Loucy (cell line): ENCODE results near the gene IRX3.

Experiments used
- H2AFZ ChIP-seq: fragments of 200-600 bp; sonication (generic); 2 replicates; pipeline ENCODE4 v1.6.0; 2016; ENCODE audit warnings: antibody characterized with exemption, mild to moderate bottlenecking, low read length, moderate library complexity
- H3F3A ChIP-seq: fragments of 200-600 bp; 2 replicates; pipeline ENCODE4 v1.6.0; 2016; ENCODE audit warnings: antibody characterized with exemption, low read depth, mild to moderate bottlenecking
- H3K27me3 ChIP-seq: fragments of 200-600 bp; sonication (generic); 2 replicates; pipeline ENCODE4 v1.6.1; 2014; ENCODE audit warnings: low read length, mild to moderate bottlenecking; ENCODE audit not compliant: insufficient read depth, poor library complexity, severe bottlenecking
- H3K36me3 ChIP-seq: fragments of 200-600 bp; sonication (generic); 2 replicates; pipeline ENCODE4 v1.6.1; 2016; ENCODE audit warnings: low read length; ENCODE audit not compliant: insufficient read depth
- H3K4me1 ChIP-seq: fragments of 200-600 bp; sonication (generic); 2 replicates; pipeline ENCODE4 v1.5.1; 2014; ENCODE audit warnings: low read length, mild to moderate bottlenecking; ENCODE audit not compliant: insufficient read depth, poor library complexity, severe bottlenecking
- H3K4me2 ChIP-seq: fragments of 200-600 bp; sonication (generic); 2 replicates; pipeline ENCODE4 v1.6.0; 2014; ENCODE audit warnings: antibody characterized with exemption, low read length, low read depth, mild to moderate bottlenecking; ENCODE audit not compliant: poor library complexity, severe bottlenecking
- H3K4me3 ChIP-seq: fragments of 200-600 bp; sonication (generic); 2 replicates; pipeline ENCODE4 v1.5.1; 2014; ENCODE audit warnings: low read length, mild to moderate bottlenecking, mixed read lengths; ENCODE audit not compliant: poor library complexity, severe bottlenecking
- H3K79me2 ChIP-seq: fragments of 200-600 bp; sonication (generic); 2 replicates; pipeline ENCODE4 v1.6.1; 2014; ENCODE audit warnings: low read length; ENCODE audit not compliant: insufficient read depth
- H3K9ac ChIP-seq: fragments of 200-600 bp; sonication (generic); 2 replicates; pipeline ENCODE4 v1.6.0; 2014; ENCODE audit warnings: mild to moderate bottlenecking, low read depth, low read length, moderate library complexity; ENCODE audit not compliant: poor library complexity, severe bottlenecking
- H3K9me2 ChIP-seq: fragments of 200-600 bp; sonication (generic); replicated peaks from 2 replicates; pipeline ENCODE4 v1.6.1; 2016; ENCODE audit warnings: low read depth, low read length, mixed read lengths
- H3K9me3 ChIP-seq: fragments of 200-600 bp; sonication (generic); 2 replicates; pipeline ENCODE4 v1.6.1; 2014; ENCODE audit warnings: mild to moderate bottlenecking, antibody characterized with exemption, low read length, low read depth; ENCODE audit not compliant: insufficient read depth
- H4K20me1 ChIP-seq: fragments of 200-600 bp; sonication (generic); 2 replicates; pipeline ENCODE4 v1.6.0; 2014; ENCODE audit warnings: antibody characterized with exemption, low read length, mild to moderate bottlenecking; ENCODE audit not compliant: insufficient read depth, poor library complexity, severe bottlenecking
- CTCF ChIP-seq: fragments of 200-600 bp; sonication (generic); conservative IDR thresholded peaks from 2 replicates; pipeline ENCODE4 v1.5.1; 2014; ENCODE audit warnings: mild to moderate bottlenecking, antibody characterized with exemption, low read length
- EZH2phosphoT487 ChIP-seq: fragments of 200-600 bp; IDR thresholded peaks from 2 replicates; pipeline ENCODE4 v1.6.1; 2018; ENCODE audit warnings: antibody characterized with exemption, mild to moderate bottlenecking, moderate library complexity, borderline replicate concordance

The IRX3 gene

GRCh38 chr16:54318941-54319340 lies 32.4 kb upstream of the IRX3 start:
- Histone ChIP-seq H3K79me2 (no peaks in the 10 kb centered on the region), H2AFZ (peak overlapping the region; percentile 75; the same call in 1 of the 2 replicates), H4K20me1 (no peaks in the 10 kb centered on the region), H3K36me3 (no peaks in the 10 kb centered on the region), H3K4me1 (peaks cover 10% of the 10 kb centered on the region), H3F3A (no peaks in the 10 kb centered on the region), H3K9me2 (no peaks in the 10 kb centered on the region), H3K9me3 (no peaks in the 10 kb centered on the region), H3K27me3 (no peaks in the 10 kb centered on the region), H3K4me2 (no peak overlapping the region), H3K4me3 (no peak overlapping the region), H3K9ac (no peak overlapping the region)
- TF ChIP-seq EZH2phosphoT487 (no peak), CTCF (no peak)

- Histone ChIP-seq H3F3A (no peaks in the 10 kb centered on the region), H3K9ac (no peak overlapping the region), H3K4me2 (no peak overlapping the region), H3K9me2 (no peaks in the 10 kb centered on the region), H3K36me3 (no peaks in the 10 kb centered on the region), H3K79me2 (no peaks in the 10 kb centered on the region), H3K27me3 (no peaks in the 10 kb centered on the region), H3K4me1 (peaks cover 10% of the 10 kb centered on the region), H3K4me3 (no peak overlapping the region), H4K20me1 (no peaks in the 10 kb centered on the region), H3K9me3 (no peaks in the 10 kb centered on the region), H2AFZ (no peak overlapping the region)
- TF ChIP-seq EZH2phosphoT487, result no peak
- no peak for TF ChIP-seq CTCF
Observed at GRCh38 chr16:54317101-54317611, 30.6 kb upstream of the IRX3 start.

- H3K79me2 ChIP-seq, result no peaks in the 10 kb centered on the region
- no peaks in the 10 kb centered on the region for H4K20me1 ChIP-seq
- no peak for TF ChIP-seq CTCF
- no peak for TF ChIP-seq EZH2phosphoT487
- H3K9ac ChIP-seq, result no peak overlapping the region
- no peak overlapping the region for H3K4me2 ChIP-seq
- H3K9me3 ChIP-seq, result no peaks in the 10 kb centered on the region
- H3F3A ChIP-seq, result no peaks in the 10 kb centered on the region
- no peaks in the 10 kb centered on the region for H3K36me3 ChIP-seq
- H3K4me3 ChIP-seq, result no peak overlapping the region
- no peaks in the 10 kb centered on the region for H3K9me2 ChIP-seq
- no peak overlapping the region for H2AFZ ChIP-seq
- peaks cover 10% of the 10 kb centered on the region for H3K4me1 ChIP-seq
- no peaks in the 10 kb centered on the region for H3K27me3 ChIP-seq
Observed at GRCh38 chr16:54316095-54316889, 29.7 kb upstream of the IRX3 start.
